Measurements from ENCODE around the gene TCN2.

The TCN2 gene

DNA sequence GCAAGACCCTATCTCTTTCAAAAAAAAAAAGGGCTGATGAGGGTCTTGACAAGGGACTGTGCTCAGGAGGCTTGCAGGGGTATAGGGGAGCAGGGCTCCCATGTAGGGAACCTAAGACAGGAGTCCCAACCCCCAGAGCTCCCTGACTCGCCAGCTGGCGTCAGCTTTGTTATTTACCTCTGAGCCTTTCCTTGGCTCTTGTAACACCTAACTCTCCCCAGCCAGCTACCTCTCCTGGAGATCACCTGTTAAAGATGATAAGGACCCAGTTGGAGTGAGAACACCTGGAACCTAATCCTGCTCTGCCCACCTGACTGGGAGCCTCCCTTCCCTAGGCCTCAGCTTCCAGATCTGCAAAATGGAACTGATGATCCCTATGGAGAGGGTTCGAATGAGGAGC, 41.9 kb downstream of the TCN2 start:
- Histone ChIP-seq H3K27ac (no peak overlapping the region), H3K4me1 (no peaks in the 10 kb centered on the region), H3K4me3 (no peak overlapping the region), H3K9me3 (no peaks in the 10 kb centered on the region), H3K27me3 (no peaks in the 10 kb centered on the region), H3K36me3 (peaks cover 0 to 17% (median 7%) of the 10 kb centered on the region in 3 donors)
- DNase-seq, result no peak
- intact Hi-C loops (cut with DNase I; ENCODE audit: low total_unique reads), result no loop called here
- TF ChIP-seq, protein P1, sequence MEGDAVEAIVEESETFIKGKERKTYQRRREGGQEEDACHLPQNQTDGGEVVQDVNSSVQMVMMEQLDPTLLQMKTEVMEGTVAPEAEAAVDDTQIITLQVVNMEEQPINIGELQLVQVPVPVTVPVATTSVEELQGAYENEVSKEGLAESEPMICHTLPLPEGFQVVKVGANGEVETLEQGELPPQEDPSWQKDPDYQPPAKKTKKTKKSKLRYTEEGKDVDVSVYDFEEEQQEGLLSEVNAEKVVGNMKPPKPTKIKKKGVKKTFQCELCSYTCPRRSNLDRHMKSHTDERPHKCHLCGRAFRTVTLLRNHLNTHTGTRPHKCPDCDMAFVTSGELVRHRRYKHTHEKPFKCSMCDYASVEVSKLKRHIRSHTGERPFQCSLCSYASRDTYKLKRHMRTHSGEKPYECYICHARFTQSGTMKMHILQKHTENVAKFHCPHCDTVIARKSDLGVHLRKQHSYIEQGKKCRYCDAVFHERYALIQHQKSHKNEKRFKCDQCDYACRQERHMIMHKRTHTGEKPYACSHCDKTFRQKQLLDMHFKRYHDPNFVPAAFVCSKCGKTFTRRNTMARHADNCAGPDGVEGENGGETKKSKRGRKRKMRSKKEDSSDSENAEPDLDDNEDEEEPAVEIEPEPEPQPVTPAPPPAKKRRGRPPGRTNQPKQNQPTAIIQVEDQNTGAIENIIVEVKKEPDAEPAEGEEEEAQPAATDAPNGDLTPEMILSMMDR (IDR thresholded peaks at IDR 0.05), result no peak

DNA sequence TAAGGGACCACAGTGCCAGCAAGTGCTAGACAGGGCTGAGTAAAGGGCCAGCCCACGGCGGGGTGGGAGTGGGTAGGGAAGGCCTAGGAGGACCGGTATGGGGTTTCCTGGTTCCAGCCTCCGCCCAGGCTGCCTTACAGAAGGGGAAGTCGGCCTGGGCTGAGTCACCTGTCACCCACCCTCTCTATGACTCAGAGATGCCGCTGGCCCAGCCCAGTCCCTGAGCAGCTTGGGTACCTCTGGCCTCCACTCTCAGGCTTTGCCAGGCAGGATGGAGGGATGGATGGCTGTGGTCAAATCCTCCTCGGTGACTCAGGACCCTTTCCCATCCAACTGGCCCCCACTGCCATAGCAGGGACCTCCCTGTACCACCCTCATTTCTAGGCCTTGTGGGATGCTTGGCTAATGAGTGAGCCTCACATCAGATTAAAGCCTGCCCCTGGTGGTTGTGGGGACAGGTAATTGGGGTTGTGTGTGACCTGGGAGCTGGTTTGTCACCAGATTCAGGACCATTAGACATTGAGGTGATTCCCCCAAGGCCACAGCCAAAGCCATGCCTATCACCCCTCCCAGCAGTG, 42.5 kb downstream of the TCN2 start:
- TF ChIP-seq, protein P1 (IDR thresholded peaks at IDR 0.05), result no peak
- peak in 1 of 2 donors; percentile 52 for DNase-seq
- no peak overlapping the region for H3K27ac ChIP-seq
- no peak overlapping the region for H3K4me3 ChIP-seq
- peaks cover 0 to 17% (median 7%) of the 10 kb centered on the region in 3 donors for H3K36me3 ChIP-seq
- intact Hi-C loops (cut with DNase I; ENCODE audit: low total_unique reads), result no loop called here
- H3K27me3 ChIP-seq, result no peaks in the 10 kb centered on the region
- H3K9me3 ChIP-seq, result no peaks in the 10 kb centered on the region
- no peaks in the 10 kb centered on the region for H3K4me1 ChIP-seq

DNA sequence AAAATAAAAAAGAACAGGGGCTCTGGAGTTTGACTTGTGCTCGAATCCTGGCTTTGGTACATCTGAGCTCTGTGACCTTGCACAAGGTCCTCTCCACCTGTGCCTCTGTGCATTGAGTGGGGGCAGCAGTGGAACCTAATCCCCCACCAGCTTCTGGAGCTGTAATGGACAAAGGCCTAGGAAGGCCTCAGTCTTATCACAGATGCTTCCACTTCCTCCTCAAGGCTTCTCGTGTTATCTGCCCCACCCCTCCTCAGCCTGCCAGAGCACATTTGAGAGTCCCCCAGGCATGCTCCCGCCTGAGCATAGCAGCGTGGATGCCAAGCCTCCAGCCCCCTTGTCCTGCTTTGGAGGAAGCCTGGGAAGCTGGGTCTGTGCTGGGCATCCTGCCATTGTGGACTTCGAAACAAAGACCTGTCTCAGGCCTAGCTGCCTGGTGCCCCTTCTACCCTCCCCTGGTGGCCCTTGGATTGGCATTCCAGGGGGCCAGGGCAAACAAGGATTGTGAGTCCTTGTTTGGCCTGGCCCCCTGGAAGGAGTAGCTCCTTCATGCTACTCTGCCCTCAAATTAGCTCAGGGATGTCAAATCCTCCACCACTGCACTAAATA, 43.6 kb downstream of the TCN2 start:
- H3K4me1 ChIP-seq, result no peaks in the 10 kb centered on the region
- no peaks in the 10 kb centered on the region for H3K9me3 ChIP-seq
- intact Hi-C loops (cut with DNase I; ENCODE audit: low total_unique reads), result no loop called here
- no peaks in the 10 kb centered on the region for H3K27me3 ChIP-seq
- peaks cover 0 to 17% (median 7%) of the 10 kb centered on the region in 3 donors for H3K36me3 ChIP-seq
- TF ChIP-seq, protein P1 (IDR thresholded peaks at IDR 0.05), result no peak
- no peak for DNase-seq
- H3K4me3 ChIP-seq, result no peak overlapping the region
- no peak overlapping the region for H3K27ac ChIP-seq

DNA sequence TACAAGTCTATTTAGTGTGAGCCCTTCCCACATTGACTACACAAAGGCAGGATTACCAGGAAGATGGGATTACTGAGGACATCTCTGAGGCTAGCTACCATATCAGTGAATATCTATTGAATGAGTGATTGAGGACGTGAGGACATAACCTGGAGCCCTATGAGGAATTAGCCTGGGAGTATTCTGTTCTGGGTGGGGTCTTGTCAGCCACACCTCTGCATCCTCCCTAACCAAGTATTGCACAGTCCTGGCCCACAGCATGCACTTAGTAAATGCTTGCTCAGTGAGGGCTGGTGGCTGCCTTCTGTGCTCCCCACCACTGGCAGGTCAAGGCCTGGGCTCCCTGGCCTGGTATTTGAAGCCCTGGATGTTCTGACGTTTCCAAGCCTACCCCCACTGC, 45.9 kb downstream of the TCN2 start:
- Histone ChIP-seq H3K36me3 (peaks cover 0 to under 1% (median 0%) of the 10 kb centered on the region in 3 donors), H3K27ac (no peak overlapping the region), H3K4me1 (no peaks in the 10 kb centered on the region), H3K27me3 (no peaks in the 10 kb centered on the region), H3K4me3 (no peak overlapping the region), H3K9me3 (no peaks in the 10 kb centered on the region)
- TF ChIP-seq, protein P1 (IDR thresholded peaks at IDR 0.05), result no peak
- intact Hi-C loops (cut with DNase I; ENCODE audit: low total_unique reads), result no loop called here
- DNase-seq, result no peak

DNA sequence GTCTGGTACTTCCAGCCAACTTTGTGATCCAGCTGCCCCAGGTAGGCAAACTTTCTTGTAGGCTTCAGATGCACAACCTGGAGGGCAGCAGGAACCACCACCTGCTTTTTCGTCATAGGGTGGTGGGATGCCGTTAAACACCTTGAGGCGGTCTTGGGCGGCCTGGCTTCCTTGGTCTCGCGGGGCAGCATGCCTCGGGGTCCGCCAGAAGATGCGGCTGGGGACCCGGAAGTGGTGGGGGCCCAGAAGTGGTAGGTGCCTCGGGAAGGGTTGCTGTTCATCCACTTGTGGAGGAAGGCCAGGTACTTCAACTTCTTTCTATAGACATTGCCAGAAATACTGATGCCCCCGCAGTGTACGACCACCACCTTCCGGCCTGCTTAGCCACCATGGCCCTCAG, 47.4 kb downstream of the TCN2 start:
- H3K36me3 ChIP-seq, result peaks cover 0 to 8% (median 0%) of the 10 kb centered on the region in 3 donors
- H3K9me3 ChIP-seq, result no peaks in the 10 kb centered on the region
- H3K27ac ChIP-seq, result no peak overlapping the region
- H3K27me3 ChIP-seq, result no peaks in the 10 kb centered on the region
- no peak overlapping the region for H3K4me3 ChIP-seq
- intact Hi-C loops (cut with DNase I; ENCODE audit: low total_unique reads), result no loop called here
- TF ChIP-seq, protein P1 (IDR thresholded peaks at IDR 0.05), result no peak
- H3K4me1 ChIP-seq, result no peaks in the 10 kb centered on the region
- DNase-seq, result no peak

All from tibial artery (tissue), 4 donors.